Measurements from ENCODE around the gene TTC28.

DNA sequence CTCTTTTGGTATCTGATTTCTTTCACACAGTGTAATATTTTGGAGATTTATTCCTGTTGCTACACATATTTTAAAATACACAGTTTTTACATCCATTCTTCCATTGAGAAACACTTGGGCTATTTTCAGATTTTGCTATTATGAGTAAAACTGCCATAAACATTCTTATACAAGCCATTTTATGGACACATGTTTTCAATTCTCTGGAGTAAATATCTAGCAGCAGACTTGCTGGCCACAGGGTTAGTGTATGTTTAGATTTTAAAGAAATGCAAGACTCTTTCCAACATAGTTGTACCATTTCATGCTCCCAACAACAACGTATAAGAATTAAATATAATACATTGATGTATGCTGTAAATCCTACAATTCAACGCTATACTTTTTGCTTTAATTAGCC is 399.8 kb downstream of the TTC28 start:
- TF ChIP-seq ZNF274 (IDR thresholded peaks at IDR 0.05; ENCODE audit: low read length) (no peak), ZNF274 (tag by site-specific recombination; IDR thresholded peaks at IDR 0.05; ENCODE audit: borderline replicate concordance) (no peak), TCF7L2 (IDR thresholded peaks at IDR 0.05; ENCODE audit: borderline replicate concordance, low read depth, low read length) (no peak), ZNF473 (tag by site-specific recombination; IDR thresholded peaks at IDR 0.05) (no peak), YY1 (tag by site-specific recombination; IDR thresholded peaks at IDR 0.05) (no peak), ZNF140 (tag by site-specific recombination; IDR thresholded peaks at IDR 0.05) (no peak), ZNF114 (tag by site-specific recombination; IDR thresholded peaks at IDR 0.05) (no peak), ZNF23 (tag by site-specific recombination; IDR thresholded peaks at IDR 0.05; ENCODE audit: borderline replicate concordance) (no peak)
- TF ChIP-seq, protein P1, sequence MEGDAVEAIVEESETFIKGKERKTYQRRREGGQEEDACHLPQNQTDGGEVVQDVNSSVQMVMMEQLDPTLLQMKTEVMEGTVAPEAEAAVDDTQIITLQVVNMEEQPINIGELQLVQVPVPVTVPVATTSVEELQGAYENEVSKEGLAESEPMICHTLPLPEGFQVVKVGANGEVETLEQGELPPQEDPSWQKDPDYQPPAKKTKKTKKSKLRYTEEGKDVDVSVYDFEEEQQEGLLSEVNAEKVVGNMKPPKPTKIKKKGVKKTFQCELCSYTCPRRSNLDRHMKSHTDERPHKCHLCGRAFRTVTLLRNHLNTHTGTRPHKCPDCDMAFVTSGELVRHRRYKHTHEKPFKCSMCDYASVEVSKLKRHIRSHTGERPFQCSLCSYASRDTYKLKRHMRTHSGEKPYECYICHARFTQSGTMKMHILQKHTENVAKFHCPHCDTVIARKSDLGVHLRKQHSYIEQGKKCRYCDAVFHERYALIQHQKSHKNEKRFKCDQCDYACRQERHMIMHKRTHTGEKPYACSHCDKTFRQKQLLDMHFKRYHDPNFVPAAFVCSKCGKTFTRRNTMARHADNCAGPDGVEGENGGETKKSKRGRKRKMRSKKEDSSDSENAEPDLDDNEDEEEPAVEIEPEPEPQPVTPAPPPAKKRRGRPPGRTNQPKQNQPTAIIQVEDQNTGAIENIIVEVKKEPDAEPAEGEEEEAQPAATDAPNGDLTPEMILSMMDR (tag by site-specific recombination; IDR thresholded peaks at IDR 0.05), result no peak
- TF ChIP-seq, protein P2, sequence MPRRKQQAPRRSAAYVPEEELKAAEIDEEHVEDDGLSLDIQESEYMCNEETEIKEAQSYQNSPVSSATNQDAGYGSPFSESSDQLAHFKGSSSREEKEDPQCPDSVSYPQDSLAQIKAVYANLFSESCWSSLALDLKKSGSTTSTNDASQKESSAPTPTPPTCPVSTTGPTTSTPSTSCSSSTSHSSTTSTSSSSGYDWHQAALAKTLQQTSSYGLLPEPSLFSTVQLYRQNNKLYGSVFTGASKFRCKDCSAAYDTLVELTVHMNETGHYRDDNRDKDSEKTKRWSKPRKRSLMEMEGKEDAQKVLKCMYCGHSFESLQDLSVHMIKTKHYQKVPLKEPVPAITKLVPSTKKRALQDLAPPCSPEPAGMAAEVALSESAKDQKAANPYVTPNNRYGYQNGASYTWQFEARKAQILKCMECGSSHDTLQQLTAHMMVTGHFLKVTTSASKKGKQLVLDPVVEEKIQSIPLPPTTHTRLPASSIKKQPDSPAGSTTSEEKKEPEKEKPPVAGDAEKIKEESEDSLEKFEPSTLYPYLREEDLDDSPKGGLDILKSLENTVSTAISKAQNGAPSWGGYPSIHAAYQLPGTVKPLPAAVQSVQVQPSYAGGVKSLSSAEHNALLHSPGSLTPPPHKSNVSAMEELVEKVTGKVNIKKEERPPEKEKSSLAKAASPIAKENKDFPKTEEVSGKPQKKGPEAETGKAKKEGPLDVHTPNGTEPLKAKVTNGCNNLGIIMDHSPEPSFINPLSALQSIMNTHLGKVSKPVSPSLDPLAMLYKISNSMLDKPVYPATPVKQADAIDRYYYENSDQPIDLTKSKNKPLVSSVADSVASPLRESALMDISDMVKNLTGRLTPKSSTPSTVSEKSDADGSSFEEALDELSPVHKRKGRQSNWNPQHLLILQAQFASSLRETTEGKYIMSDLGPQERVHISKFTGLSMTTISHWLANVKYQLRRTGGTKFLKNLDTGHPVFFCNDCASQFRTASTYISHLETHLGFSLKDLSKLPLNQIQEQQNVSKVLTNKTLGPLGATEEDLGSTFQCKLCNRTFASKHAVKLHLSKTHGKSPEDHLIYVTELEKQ (tag by site-specific recombination; IDR thresholded peaks at IDR 0.05; ENCODE audit: borderline replicate concordance), result no peak
- TF ChIP-seq, protein P3, sequence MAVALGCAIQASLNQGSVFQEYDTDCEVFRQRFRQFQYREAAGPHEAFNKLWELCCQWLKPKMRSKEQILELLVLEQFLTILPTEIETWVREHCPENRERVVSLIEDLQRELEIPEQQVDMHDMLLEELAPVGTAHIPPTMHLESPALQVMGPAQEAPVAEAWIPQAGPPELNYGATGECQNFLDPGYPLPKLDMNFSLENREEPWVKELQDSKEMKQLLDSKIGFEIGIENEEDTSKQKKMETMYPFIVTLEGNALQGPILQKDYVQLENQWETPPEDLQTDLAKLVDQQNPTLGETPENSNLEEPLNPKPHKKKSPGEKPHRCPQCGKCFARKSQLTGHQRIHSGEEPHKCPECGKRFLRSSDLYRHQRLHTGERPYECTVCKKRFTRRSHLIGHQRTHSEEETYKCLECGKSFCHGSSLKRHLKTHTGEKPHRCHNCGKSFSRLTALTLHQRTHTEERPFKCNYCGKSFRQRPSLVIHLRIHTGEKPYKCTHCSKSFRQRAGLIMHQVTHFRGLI (tag by site-specific recombination; IDR thresholded peaks at IDR 0.05), result no peak

Measured in HEK293 (cell line).